WERI-Rb-1 (cell line): Measurements from ENCODE around the gene DVL2.

Source experiments
- DNase-seq: peaks from one replicate; pipeline ENCODE4 v3.0.0-alpha.2; 2020
- H3K27ac ChIP-seq: fragments of 250-450 bp; sonication (Bioruptor Pico); 2 replicates; pipeline ENCODE4 v1.5.1; 2020; ENCODE audit warnings: mild to moderate bottlenecking, moderate library complexity
- H3K27me3 ChIP-seq: fragments of 250-450 bp; sonication (Bioruptor Pico); 2 replicates; pipeline ENCODE4 v1.5.1; 2021; ENCODE audit warnings: mild to moderate bottlenecking, low read depth, moderate library complexity; ENCODE audit not compliant: insufficient read depth, severe bottlenecking
- H3K36me3 ChIP-seq: fragments of 250-450 bp; sonication (Bioruptor Pico); 2 replicates; pipeline ENCODE4 v1.5.1; 2020; ENCODE audit warnings: mild to moderate bottlenecking, moderate library complexity
- H3K4me3 ChIP-seq: 2 replicates; pipeline ENCODE4 v1.5.1; 2011; ENCODE audit warnings: low read depth, mild to moderate bottlenecking, control low read depth, low read length
- H3K9me3 ChIP-seq: fragments of 250-450 bp; sonication (Bioruptor Pico); 2 replicates; pipeline ENCODE4 v1.5.1; 2021; ENCODE audit warnings: mild to moderate bottlenecking, moderate library complexity; ENCODE audit not compliant: severe bottlenecking
- TF ChIP-seq, protein P1 (sequence below): IDR thresholded peaks from 2 replicates; pipeline ENCODE4 v1.5.1; 2011; ENCODE audit warnings: low read depth, mild to moderate bottlenecking, control low read depth, inconsistent platforms, low read length

DVL2 gene

DNA sequence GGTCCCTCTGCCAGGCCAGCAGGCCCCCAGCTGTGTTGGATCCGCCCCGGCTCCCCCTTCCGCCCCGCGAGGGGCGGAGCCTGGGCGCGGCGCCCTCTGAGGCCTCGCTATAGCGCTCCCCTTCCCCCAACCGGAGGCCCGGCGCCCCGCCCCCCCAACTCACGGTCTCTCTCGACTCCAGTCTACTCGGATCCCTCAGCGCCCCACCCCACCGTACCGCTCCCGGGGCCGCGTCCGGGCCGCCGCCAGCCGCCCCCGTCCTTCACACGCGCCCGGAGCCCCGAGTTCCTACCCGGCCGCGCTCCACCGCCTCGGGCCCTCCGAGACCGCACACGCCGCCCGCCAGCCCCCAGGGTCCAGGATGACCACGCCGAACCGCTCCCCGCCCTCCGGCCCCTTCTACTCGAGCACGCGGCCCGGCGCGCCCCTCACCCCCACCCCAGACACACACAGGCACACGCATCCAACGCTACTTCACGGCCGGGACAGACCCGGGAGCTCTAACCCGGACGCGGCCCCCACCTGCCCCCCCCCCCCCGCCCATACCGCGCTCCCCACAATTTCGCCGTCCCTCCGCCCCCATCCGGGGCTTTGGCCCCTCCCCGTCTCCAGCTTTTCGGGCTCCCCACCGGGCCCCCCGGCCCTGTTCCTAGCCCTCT lies 3.6 kb upstream of the DVL2 start:
- H3K27ac ChIP-seq = peak overlapping the region; percentile 95
- H3K36me3 ChIP-seq = peaks cover 57% of the 10 kb centered on the region
- H3K27me3 ChIP-seq = no peaks in the 10 kb centered on the region
- H3K9me3 ChIP-seq = no peaks in the 10 kb centered on the region
- peak; percentile 89 for DNase-seq
- H3K4me3 ChIP-seq = peak overlapping the region; percentile 96
- TF ChIP-seq, protein P1, sequence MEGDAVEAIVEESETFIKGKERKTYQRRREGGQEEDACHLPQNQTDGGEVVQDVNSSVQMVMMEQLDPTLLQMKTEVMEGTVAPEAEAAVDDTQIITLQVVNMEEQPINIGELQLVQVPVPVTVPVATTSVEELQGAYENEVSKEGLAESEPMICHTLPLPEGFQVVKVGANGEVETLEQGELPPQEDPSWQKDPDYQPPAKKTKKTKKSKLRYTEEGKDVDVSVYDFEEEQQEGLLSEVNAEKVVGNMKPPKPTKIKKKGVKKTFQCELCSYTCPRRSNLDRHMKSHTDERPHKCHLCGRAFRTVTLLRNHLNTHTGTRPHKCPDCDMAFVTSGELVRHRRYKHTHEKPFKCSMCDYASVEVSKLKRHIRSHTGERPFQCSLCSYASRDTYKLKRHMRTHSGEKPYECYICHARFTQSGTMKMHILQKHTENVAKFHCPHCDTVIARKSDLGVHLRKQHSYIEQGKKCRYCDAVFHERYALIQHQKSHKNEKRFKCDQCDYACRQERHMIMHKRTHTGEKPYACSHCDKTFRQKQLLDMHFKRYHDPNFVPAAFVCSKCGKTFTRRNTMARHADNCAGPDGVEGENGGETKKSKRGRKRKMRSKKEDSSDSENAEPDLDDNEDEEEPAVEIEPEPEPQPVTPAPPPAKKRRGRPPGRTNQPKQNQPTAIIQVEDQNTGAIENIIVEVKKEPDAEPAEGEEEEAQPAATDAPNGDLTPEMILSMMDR = no peak

DNA sequence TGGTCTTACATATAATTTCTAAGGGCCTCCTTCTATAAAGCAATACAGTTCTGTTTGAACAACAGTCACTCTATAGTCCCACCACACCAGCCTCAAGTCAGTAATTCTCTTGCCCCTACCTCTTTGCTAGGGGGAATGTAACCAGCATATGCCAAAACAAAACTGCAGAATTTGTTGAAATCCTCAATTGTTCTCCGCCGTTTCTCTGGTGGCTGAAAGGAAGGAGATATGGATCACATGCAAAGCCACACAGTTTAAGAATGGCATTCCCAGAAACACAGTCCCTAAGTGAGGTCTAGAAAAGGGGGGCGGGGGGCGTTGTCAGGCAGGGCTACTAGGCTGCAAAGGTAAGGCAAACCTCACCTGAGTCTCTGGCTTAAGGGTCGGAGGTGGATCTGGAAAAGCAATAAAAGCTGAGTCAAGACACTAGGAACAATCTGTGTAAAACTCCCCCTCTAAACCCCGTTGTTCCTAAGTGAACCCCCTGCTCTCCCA lies 3.0 kb upstream of the DVL2 start:
- Histone ChIP-seq H3K4me3 (peak overlapping the region; percentile 96), H3K36me3 (peaks cover 61% of the 10 kb centered on the region), H3K27ac (peak overlapping the region; percentile 95), H3K27me3 (no peaks in the 10 kb centered on the region), H3K9me3 (no peaks in the 10 kb centered on the region)
- no peak for DNase-seq
- TF ChIP-seq, protein P1 = no peak

DNA sequence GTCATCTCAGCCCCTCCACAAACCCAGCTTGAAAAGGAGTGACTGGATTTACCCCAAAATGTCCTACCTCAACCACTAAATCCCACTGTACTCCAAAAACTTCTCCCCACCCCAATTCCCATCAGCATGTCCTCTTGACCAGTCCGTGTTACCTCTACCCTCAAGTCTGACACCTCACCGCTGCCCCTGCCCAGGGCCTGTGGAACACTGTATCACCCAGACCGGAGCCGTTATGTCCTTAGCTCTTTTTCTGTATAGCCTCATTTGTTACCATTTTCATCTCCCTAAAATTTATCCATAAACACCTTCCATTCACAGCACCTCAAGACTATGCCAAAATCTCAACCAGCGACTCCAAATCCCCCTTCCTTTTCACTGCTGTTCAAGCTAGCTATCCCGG lies 2.5 kb upstream of the DVL2 start:
- DNase-seq = no peak
- H3K9me3 ChIP-seq = no peaks in the 10 kb centered on the region
- H3K4me3 ChIP-seq = no peak overlapping the region
- peaks cover 61% of the 10 kb centered on the region for H3K36me3 ChIP-seq
- TF ChIP-seq, protein P1 = no peak
- H3K27ac ChIP-seq = peak overlapping the region; percentile 95; the same call in 1 of the 2 replicates
- H3K27me3 ChIP-seq = no peaks in the 10 kb centered on the region

DNA sequence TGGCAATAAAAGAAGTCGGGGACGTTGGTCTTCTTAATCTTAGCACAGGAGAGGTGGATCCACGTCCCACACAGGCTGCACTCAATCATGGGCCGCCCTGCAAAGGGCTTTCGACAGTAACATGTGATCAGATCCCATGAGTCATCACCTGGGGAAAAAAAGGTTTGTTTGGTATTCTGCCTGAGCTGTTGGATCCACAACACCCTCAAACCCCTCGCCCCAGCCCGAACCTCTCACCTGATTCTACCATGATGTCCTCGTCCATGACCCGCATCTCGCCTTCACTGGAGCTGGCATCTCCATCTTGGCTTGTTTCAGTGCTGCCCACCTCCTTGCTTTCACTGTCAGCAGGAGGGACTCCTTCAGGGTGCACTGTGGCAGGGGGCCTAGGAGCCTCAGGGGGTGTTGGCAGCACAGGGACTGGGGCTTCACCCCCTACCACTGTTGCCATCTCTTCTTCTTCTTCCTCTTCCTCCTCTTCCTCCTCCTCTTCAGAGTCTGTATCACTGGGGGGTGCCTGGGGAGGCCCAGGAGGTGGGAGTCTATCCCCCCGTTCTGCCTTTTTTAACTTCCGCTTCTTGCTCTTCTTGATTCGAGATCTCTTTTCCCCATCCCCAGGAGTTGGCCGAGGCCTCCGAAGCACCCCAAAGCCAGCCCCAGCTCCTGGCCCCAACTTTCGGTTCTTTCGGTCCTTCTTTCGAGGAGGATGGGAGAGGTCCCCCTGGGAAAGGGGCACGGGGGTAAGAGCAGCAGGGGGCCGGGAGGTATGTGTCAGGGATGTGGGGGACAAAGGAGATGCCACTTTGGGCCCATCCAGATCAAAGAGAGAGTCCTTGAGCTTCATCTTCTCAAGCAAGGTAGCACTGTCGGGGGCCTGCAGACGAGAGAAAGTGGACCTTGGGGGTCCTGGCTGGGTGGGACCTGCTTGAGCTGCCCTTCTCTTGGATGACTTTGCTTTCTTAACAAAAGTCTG lies 1.7 kb upstream of the DVL2 start:
- Histone ChIP-seq H3K27ac (no peak overlapping the region), H3K36me3 (peaks cover 59% of the 10 kb centered on the region), H3K9me3 (no peaks in the 10 kb centered on the region), H3K4me3 (no peak overlapping the region), H3K27me3 (no peaks in the 10 kb centered on the region)
- no peak for DNase-seq
- TF ChIP-seq, protein P1 = no peak

- TF ChIP-seq, protein P1 = no peak
- H3K27me3 ChIP-seq = no peaks in the 10 kb centered on the region
- peak; percentile 33 for DNase-seq
- H3K36me3 ChIP-seq = peaks cover 65% of the 10 kb centered on the region
- H3K9me3 ChIP-seq = no peaks in the 10 kb centered on the region
- peak overlapping the region; percentile 96 for H3K27ac ChIP-seq
- H3K4me3 ChIP-seq = peak overlapping the region; percentile 92
Observed at GRCh38 chr17:7233701-7234082, 625 bp downstream of the DVL2 start.
